ENCODE results near the gene JPH3. TPM values are rescaled to one million over a fixed set of nuclear protein-coding genes. Genes with fewer than 3 reads are reported as not detected.

The JPH3 gene
- total RNA-seq, 2 experiments from 2014 or later = not detected

- TF ChIP-seq, protein P1, sequence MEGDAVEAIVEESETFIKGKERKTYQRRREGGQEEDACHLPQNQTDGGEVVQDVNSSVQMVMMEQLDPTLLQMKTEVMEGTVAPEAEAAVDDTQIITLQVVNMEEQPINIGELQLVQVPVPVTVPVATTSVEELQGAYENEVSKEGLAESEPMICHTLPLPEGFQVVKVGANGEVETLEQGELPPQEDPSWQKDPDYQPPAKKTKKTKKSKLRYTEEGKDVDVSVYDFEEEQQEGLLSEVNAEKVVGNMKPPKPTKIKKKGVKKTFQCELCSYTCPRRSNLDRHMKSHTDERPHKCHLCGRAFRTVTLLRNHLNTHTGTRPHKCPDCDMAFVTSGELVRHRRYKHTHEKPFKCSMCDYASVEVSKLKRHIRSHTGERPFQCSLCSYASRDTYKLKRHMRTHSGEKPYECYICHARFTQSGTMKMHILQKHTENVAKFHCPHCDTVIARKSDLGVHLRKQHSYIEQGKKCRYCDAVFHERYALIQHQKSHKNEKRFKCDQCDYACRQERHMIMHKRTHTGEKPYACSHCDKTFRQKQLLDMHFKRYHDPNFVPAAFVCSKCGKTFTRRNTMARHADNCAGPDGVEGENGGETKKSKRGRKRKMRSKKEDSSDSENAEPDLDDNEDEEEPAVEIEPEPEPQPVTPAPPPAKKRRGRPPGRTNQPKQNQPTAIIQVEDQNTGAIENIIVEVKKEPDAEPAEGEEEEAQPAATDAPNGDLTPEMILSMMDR (IDR thresholded peaks at IDR 0.05) = no peak
- Mint-ChIP-seq H3K4me3 (no peak overlapping the region), H3K9me3 (peaks cover 7% of the 10 kb centered on the region), H3K36me3 (ENCODE audit: low read depth) (no peaks in the 10 kb centered on the region), H3K27me3 (peaks cover 20% of the 10 kb centered on the region), H3K4me1 (ENCODE audit: low read depth) (peaks cover 11% of the 10 kb centered on the region), H3K27ac (no peak overlapping the region)
- no peak for DNase-seq
- intact Hi-C loops (cut with DNase I, micrococcal nuclease) = loop anchor here (2.0 to 10.0 kb wide), 2 partner anchors 340 to 432 kb away; no protein-coding TSS in a partner anchor
- Histone ChIP-seq H3K27ac (ENCODE audit: low read depth in 1 of 2, low read length in 2 of 2) (no peak overlapping the region), H3K4me1 (ENCODE audit: insufficient read depth, low read length) (peaks cover 24% of the 10 kb centered on the region), H3K4me3 (ENCODE audit: low read length) (no peak overlapping the region), H3K27me3 (ENCODE audit: control insufficient read depth in 1 of 2, insufficient read depth in 2 of 2, low read length in 2 of 2) (no peaks in the 10 kb centered on the region), H3K36me3 (ENCODE audit: insufficient read depth, low read length) (no peaks in the 10 kb centered on the region), H3K9me3 (ENCODE audit: control insufficient read depth in 1 of 2, insufficient read depth in 1 of 2, low read length in 2 of 2) (peaks cover 7 to 8% of the 10 kb centered on the region in 2 experiments)
- ChIA-PET POLR2A (no interaction called here), CTCF (no interaction called here)
- ATAC-seq (ENCODE audit: poor library complexity) = no peak
Observed at GRCh38 chr16:87634411-87634810, 32.1 kb downstream of the JPH3 start.

DNA sequence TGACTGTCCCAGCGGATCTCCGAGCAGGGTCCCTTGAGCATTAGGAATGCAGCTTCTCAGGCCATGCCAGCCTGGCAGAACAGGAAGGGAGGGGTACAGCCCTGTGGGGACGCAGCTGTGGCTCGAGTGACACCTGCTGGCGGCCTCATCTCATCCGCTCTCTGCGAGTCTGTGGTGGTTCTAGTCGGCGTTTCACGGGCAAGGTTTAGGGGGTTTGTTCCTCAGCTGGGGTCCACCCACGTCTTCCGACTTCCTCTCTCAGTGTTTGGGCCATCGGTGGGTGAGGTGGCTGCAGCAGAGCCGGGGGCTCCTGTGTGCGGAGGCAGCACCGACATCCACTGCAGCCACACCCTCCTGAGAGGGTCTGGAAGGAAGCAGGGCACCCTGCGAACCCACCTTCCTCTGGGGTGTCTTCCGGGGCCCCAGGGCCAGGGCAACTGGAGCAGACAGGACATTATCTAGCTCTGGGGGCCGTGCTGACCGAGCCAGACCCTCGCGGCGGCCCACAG, 33.3 kb downstream of the JPH3 start:
- CTCF ChIA-PET = interaction anchor here (0.6 to 2.3 kb wide), 14 partner anchors 9 to 312 kb away, joined by 3 to 17 read pairs (median 3); partner anchors contain the start of genes FBXO31 and KLHDC4
- Histone ChIP-seq H3K27me3 (ENCODE audit: control insufficient read depth in 1 of 2, insufficient read depth in 2 of 2, low read length in 2 of 2) (no peaks in the 10 kb centered on the region), H3K36me3 (ENCODE audit: insufficient read depth, low read length) (no peaks in the 10 kb centered on the region), H3K4me1 (ENCODE audit: insufficient read depth, low read length) (peaks cover 24% of the 10 kb centered on the region), H3K4me3 (ENCODE audit: low read length) (peak overlapping the region; percentile 51), H3K27ac (ENCODE audit: low read depth in 1 of 2, low read length in 2 of 2) (peak overlapping the region in 1 of 2 donors; percentile 50), H3K9me3 (ENCODE audit: control insufficient read depth in 1 of 2, insufficient read depth in 1 of 2, low read length in 2 of 2) (peaks cover 0 to 8% of the 10 kb centered on the region in 2 experiments)
- POLR2A ChIA-PET = interaction anchor here (0.8 to 1.7 kb wide), 5 partner anchors 130 to 1074 kb away, joined by 3 to 8 read pairs (median 3); partner anchors contain the start of gene KLHDC4
- no peak overlapping the region for H3K27ac Mint-ChIP-seq
- no peaks in the 10 kb centered on the region for H3K36me3 Mint-ChIP-seq (ENCODE audit: low read depth)
- H3K27me3 Mint-ChIP-seq = peaks cover 15% of the 10 kb centered on the region
- DNase-seq (peak; percentile 58 to 82 (median 68)), ATAC-seq (ENCODE audit: poor library complexity) (peak; percentile 77)
- H3K9me3 Mint-ChIP-seq = peaks cover 5% of the 10 kb centered on the region
- TF ChIP-seq, protein P1 (IDR thresholded peaks at IDR 0.05) = peak; percentile 79
- peak overlapping the region; percentile 89 for H3K4me3 Mint-ChIP-seq
- intact Hi-C loops (cut with DNase I, micrococcal nuclease) = loop anchor here (1.0 to 10.0 kb wide), 10 partner anchors 85 to 1073 kb away; no protein-coding TSS in a partner anchor
- H3K4me1 Mint-ChIP-seq (ENCODE audit: low read depth) = peaks cover 11% of the 10 kb centered on the region

GRCh38 chr16:87636050-87636684, 33.9 kb downstream of the JPH3 start:
- no peaks in the 10 kb centered on the region for H3K36me3 ChIP-seq (ENCODE audit: insufficient read depth, low read length)
- H3K4me3 ChIP-seq (ENCODE audit: low read length) = peak overlapping the region; percentile 51
- Mint-ChIP-seq H3K9me3 (no peaks in the 10 kb centered on the region), H3K4me1 (ENCODE audit: low read depth) (peaks cover 11% of the 10 kb centered on the region), H3K36me3 (ENCODE audit: low read depth) (no peaks in the 10 kb centered on the region), H3K4me3 (peak overlapping the region; percentile 89), H3K27me3 (peaks cover 9% of the 10 kb centered on the region), H3K27ac (no peak overlapping the region)
- peaks cover 24% of the 10 kb centered on the region for H3K4me1 ChIP-seq (ENCODE audit: insufficient read depth, low read length)
- TF ChIP-seq, protein P1 (IDR thresholded peaks at IDR 0.05) = peak; percentile 47
- DNase-seq (peak; percentile 66 to 91 (median 79)), ATAC-seq (ENCODE audit: poor library complexity) (peak; percentile 85)
- H3K9me3 ChIP-seq (ENCODE audit: control insufficient read depth in 1 of 2, insufficient read depth in 1 of 2, low read length in 2 of 2) = peaks cover 0 to 2% of the 10 kb centered on the region in 2 experiments
- ChIA-PET CTCF (interaction anchor here (0.7 to 2.3 kb wide), 12 partner anchors 9 to 433 kb away, joined by 3 to 17 read pairs (median 3); partner anchors contain the start of gene FBXO31), POLR2A (interaction anchor here (0.8 to 1.7 kb wide), 5 partner anchors 129 to 1075 kb away, joined by 3 to 8 read pairs (median 3); partner anchors contain the start of gene KLHDC4)
- peak overlapping the region in 1 of 2 donors; percentile 50 for H3K27ac ChIP-seq (ENCODE audit: low read depth in 1 of 2, low read length in 2 of 2)
- H3K27me3 ChIP-seq (ENCODE audit: control insufficient read depth in 1 of 2, insufficient read depth in 2 of 2, low read length in 2 of 2) = no peaks in the 10 kb centered on the region
- intact Hi-C loops (cut with DNase I, micrococcal nuclease) = loop anchor here (2.0 to 10.0 kb wide), 7 partner anchors 174 to 1074 kb away; no protein-coding TSS in a partner anchor

Data from CD4-positive, alpha-beta T cell (primary cell).